ENCODE results near the gene CACTIN.

- no peak for TF ChIP-seq CTCF (IDR thresholded peaks at IDR 0.05)
- TF ChIP-seq EP300 (IDR thresholded peaks at IDR 0.05): no peak
Measured at GRCh38 chr19:3645067-3645396, 18.4 kb upstream of the CACTIN start.
